Measurements from ENCODE around the gene WASF3. TPM values are rescaled to one million over a fixed set of nuclear protein-coding genes. Genes with fewer than 3 reads are reported as not detected.

Gene WASF3
- total RNA-seq, 1 experiment from 2014 or later: 4.6 TPM

GRCh38 chr13:26541041-26541440, 16.4 kb upstream of the WASF3 start:
- Histone ChIP-seq H3K9me3 (ENCODE audit: low read depth, low read length, poor library complexity, severe bottlenecking) (no peaks in the 10 kb centered on the region), H3K36me3 (ENCODE audit: insufficient read depth, low read length, poor library complexity, severe bottlenecking) (no peaks in the 10 kb centered on the region), H3K27me3 (replicated peaks; ENCODE audit: insufficient read depth, low read depth, low read length, poor library complexity) (peaks cover 10% of the 10 kb centered on the region), H3K27ac (ENCODE audit: low read depth, low read length, poor library complexity, severe bottlenecking) (no peak overlapping the region), H3K4me1 (ENCODE audit: insufficient read depth, low read length, poor library complexity, severe bottlenecking) (peaks cover 9% of the 10 kb centered on the region), H3K4me3 (ENCODE audit: low read depth, low read length, poor library complexity, severe bottlenecking) (no peak overlapping the region)
- TF ChIP-seq, protein P1, sequence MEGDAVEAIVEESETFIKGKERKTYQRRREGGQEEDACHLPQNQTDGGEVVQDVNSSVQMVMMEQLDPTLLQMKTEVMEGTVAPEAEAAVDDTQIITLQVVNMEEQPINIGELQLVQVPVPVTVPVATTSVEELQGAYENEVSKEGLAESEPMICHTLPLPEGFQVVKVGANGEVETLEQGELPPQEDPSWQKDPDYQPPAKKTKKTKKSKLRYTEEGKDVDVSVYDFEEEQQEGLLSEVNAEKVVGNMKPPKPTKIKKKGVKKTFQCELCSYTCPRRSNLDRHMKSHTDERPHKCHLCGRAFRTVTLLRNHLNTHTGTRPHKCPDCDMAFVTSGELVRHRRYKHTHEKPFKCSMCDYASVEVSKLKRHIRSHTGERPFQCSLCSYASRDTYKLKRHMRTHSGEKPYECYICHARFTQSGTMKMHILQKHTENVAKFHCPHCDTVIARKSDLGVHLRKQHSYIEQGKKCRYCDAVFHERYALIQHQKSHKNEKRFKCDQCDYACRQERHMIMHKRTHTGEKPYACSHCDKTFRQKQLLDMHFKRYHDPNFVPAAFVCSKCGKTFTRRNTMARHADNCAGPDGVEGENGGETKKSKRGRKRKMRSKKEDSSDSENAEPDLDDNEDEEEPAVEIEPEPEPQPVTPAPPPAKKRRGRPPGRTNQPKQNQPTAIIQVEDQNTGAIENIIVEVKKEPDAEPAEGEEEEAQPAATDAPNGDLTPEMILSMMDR (conservative IDR thresholded peaks at IDR 0.05; ENCODE audit: low read depth, low read length): no peak
- TF ChIP-seq EZH2 (IDR thresholded peaks at IDR 0.05; ENCODE audit: borderline replicate concordance, low read depth, low read length, poor library complexity, severe bottlenecking): no peak
- no TSS peak for BruUV-seq (replicated peaks)
- CTCF ChIA-PET: no interaction called here
- intact Hi-C loops (cut with micrococcal nuclease; ENCODE audit: unreplicated experiment): no loop called here
- POLR2A ChIA-PET (ENCODE audit: low non-redundant PET): interaction anchor here (0.6 kb wide), 1 partner anchor 270 kb away, joined by 12 read pairs; no protein-coding TSS in a partner anchor
- no peak for DNase-seq (ENCODE audit: low spot score)

DNA sequence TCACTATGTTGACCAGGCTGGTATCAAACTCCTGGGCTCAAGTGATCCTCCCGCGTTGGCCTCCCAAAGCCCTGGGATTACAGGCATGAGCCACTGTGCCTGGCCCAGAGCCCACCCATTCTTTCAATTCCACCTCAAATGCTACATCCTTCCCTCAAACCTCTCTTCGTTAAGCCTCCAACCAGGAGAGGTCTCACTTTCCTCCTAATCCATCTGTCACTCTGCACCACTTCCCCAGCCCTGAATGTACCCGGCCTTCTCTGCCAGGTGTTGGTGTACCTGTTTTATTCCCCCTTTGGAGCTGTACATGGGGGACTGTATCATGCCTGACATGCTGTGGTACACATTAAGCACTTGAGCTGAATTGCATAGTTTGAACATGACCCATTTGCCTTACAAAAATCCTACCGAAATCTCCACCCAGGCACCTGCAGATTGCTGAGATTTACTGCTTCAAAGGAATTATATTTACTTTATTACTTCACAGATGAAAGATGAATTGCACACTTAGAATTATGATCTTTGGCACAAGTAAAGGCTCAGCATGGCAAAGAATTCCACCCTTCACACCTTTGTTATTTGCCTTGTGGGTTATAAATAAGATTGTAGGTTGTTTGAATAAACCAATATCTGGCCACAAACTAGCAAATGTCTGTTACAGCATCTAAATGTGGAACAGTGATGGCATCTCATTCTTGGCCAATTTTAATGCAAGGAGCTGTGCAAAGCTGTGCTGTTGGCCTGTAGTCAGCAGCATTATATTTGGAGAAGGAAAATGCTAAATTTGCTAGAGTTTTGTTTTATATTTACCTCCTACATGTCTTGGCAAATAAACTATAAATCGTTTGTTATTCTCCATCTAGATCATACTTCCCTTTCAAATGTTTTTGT, 15.6 kb upstream of the WASF3 start:
- no peaks in the 10 kb centered on the region for H3K9me3 ChIP-seq (ENCODE audit: low read depth, low read length, poor library complexity, severe bottlenecking)
- TF ChIP-seq, protein P1 (conservative IDR thresholded peaks at IDR 0.05; ENCODE audit: low read depth, low read length): no peak
- no peak for TF ChIP-seq EZH2 (IDR thresholded peaks at IDR 0.05; ENCODE audit: borderline replicate concordance, low read depth, low read length, poor library complexity, severe bottlenecking)
- no peaks in the 10 kb centered on the region for H3K36me3 ChIP-seq (ENCODE audit: insufficient read depth, low read length, poor library complexity, severe bottlenecking)
- BruUV-seq (replicated peaks): no TSS peak
- no peak overlapping the region for H3K4me3 ChIP-seq (ENCODE audit: low read depth, low read length, poor library complexity, severe bottlenecking)
- H3K4me1 ChIP-seq (ENCODE audit: insufficient read depth, low read length, poor library complexity, severe bottlenecking): peaks cover 9% of the 10 kb centered on the region
- H3K27me3 ChIP-seq (replicated peaks; ENCODE audit: insufficient read depth, low read depth, low read length, poor library complexity): peaks cover 10% of the 10 kb centered on the region
- no peak overlapping the region for H3K27ac ChIP-seq (ENCODE audit: low read depth, low read length, poor library complexity, severe bottlenecking)
- intact Hi-C loops (cut with micrococcal nuclease; ENCODE audit: unreplicated experiment): no loop called here
- DNase-seq (ENCODE audit: low spot score): no peak
- ChIA-PET CTCF (no interaction called here), POLR2A (ENCODE audit: low non-redundant PET) (no interaction called here)

DNA sequence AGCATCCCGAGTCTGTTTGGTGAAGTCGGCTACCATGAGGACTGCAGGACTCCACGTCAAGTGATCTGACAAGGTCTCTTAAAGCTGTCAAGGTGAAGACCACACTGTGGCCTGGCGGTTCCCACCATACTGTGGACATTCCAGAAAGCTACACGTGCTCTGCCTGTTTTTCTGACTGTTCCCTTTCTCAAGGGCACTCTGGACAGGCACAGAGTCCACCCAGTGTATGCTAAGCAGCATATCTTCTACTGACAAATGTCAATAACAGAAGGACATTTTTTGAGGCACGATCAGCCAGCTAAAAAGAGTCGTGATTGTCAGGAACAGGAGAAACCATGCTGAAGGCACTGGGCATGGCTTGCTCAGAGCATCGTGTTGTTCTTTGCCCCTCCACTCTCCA, 12.8 kb upstream of the WASF3 start:
- BruUV-seq (replicated peaks): no TSS peak
- Histone ChIP-seq H3K27me3 (replicated peaks; ENCODE audit: insufficient read depth, low read depth, low read length, poor library complexity) (peaks cover 17% of the 10 kb centered on the region), H3K27ac (ENCODE audit: low read depth, low read length, poor library complexity, severe bottlenecking) (no peak overlapping the region), H3K9me3 (ENCODE audit: low read depth, low read length, poor library complexity, severe bottlenecking) (no peaks in the 10 kb centered on the region), H3K4me3 (ENCODE audit: low read depth, low read length, poor library complexity, severe bottlenecking) (no peak overlapping the region), H3K4me1 (ENCODE audit: insufficient read depth, low read length, poor library complexity, severe bottlenecking) (no peaks in the 10 kb centered on the region), H3K36me3 (ENCODE audit: insufficient read depth, low read length, poor library complexity, severe bottlenecking) (no peaks in the 10 kb centered on the region)
- intact Hi-C loops (cut with micrococcal nuclease; ENCODE audit: unreplicated experiment): no loop called here
- DNase-seq (ENCODE audit: low spot score): no peak
- POLR2A ChIA-PET (ENCODE audit: low non-redundant PET): no interaction called here
- TF ChIP-seq EZH2 (IDR thresholded peaks at IDR 0.05; ENCODE audit: borderline replicate concordance, low read depth, low read length, poor library complexity, severe bottlenecking): no peak
- TF ChIP-seq, protein P1 (conservative IDR thresholded peaks at IDR 0.05; ENCODE audit: low read depth, low read length): no peak
- CTCF ChIA-PET: no interaction called here

Measured in A673 (cell line).